H1 (cell line): ENCODE data around the gene PRX. TPM values are rescaled to one million over a fixed set of nuclear protein-coding genes. Genes with fewer than 3 reads are reported as not detected.

Source experiments
- CTCF ChIA-PET: fragments of 300-600 bp; sonication (Branson Sonifier 250); formaldehyde crosslinking; loops from one replicate; lab custom pipeline; 2021; ENCODE audit not compliant: partially characterized antibody; lab: Charles Lee
- POLR2A ChIA-PET: fragments of 300-600 bp; sonication (Branson Sonifier 250); formaldehyde crosslinking; loops from one replicate; lab custom pipeline; 2021; ENCODE audit warnings: inconsistent platforms; ENCODE audit not compliant: partially characterized antibody; lab: Charles Lee
- DNase-seq, 2 experiments: peaks; one replicate each; pipeline versions ENCODE4 v3.0.0 to v3.0.0-alpha.2; 2010 to 2022; ENCODE audit warnings: low spot score in 2 of 2, low read depth in 1 of 2, mixed read lengths in 1 of 2
- FAIRE-seq: peaks from 2 replicates; lab custom pipeline; 2011; peaks lifted over from hg19 to GRCh38; lab: Jason Lieb, UNC
- H2AFZ ChIP-seq: 2 replicates; pipeline ENCODE4 v1.8.1; 2012; ENCODE audit warnings: low read length, inconsistent platforms
- H2AK5ac ChIP-seq: 2 replicates; pipeline ENCODE4 v1.6.1; 2013; ENCODE audit warnings: low read depth, low read length
- H2BK120ac ChIP-seq: replicated peaks from 2 replicates; pipeline ENCODE3; 2013; ENCODE audit warnings: low read depth, low read length, inconsistent platforms
- H2BK12ac ChIP-seq: 2 replicates; pipeline ENCODE4 v1.6.1; 2013; ENCODE audit warnings: low read depth, low read length
- H2BK15ac ChIP-seq: 2 replicates; pipeline ENCODE4 v1.6.1; 2013; ENCODE audit warnings: low read length
- H2BK20ac ChIP-seq: 2 replicates; pipeline ENCODE4 v1.6.1; 2013; ENCODE audit warnings: low read length
- H2BK5ac ChIP-seq: 2 replicates; pipeline ENCODE4 v1.6.1; 2013; ENCODE audit warnings: low read depth, low read length
- H3K14ac ChIP-seq: 2 replicates; pipeline ENCODE4 v1.6.1; 2013; ENCODE audit warnings: inconsistent platforms; ENCODE audit not compliant: insufficient read length
- H3K18ac ChIP-seq: 2 replicates; pipeline ENCODE4 v1.6.1; 2013; ENCODE audit warnings: low read length; ENCODE audit errors: extremely low read depth
- H3K23ac ChIP-seq: 2 replicates; pipeline ENCODE4 v1.6.1; 2013; ENCODE audit warnings: inconsistent platforms; ENCODE audit not compliant: insufficient read length
- H3K23me2 ChIP-seq: 2 replicates; pipeline ENCODE4 v1.6.1; 2013; ENCODE audit warnings: low read depth, low read length
- H3K27ac ChIP-seq: 2 replicates; pipeline ENCODE4 v1.6.1; 2011; ENCODE audit warnings: low read depth, low read length, inconsistent platforms
- H3K27me3 ChIP-seq, 4 experiments: replicated peaks in 1 of 4; 1 replicate in 1 of 4; 2 replicates in 3 of 4; pipeline versions ENCODE4 v1.6.1 to v1.8.1; 2011 to 2013; ENCODE audit warnings: low read length in 3 of 4, mild to moderate bottlenecking in 3 of 4, inconsistent platforms in 2 of 4, mixed read lengths in 2 of 4, moderate library complexity in 1 of 4; ENCODE audit not compliant: control insufficient read depth in 3 of 4, insufficient read depth in 3 of 4; ENCODE audit errors: extremely low read depth in 1 of 4
- H3K36me3 ChIP-seq, 4 experiments: 2 replicates each; pipeline versions ENCODE4 v1.6.1 to v1.8.1; 2011 to 2013; ENCODE audit warnings: mild to moderate bottlenecking in 4 of 4, low read length in 3 of 4, moderate library complexity in 2 of 4, control low read depth in 1 of 4, inconsistent platforms in 1 of 4; ENCODE audit not compliant: insufficient read depth in 4 of 4, control insufficient read depth in 2 of 4
- H3K4ac ChIP-seq: replicated peaks from 2 replicates; pipeline ENCODE3; 2013; ENCODE audit warnings: low read length, low read depth, mixed read lengths, inconsistent platforms; ENCODE audit not compliant: insufficient read length
- H3K4me1 ChIP-seq, 4 experiments: replicated peaks in 1 of 4; 1 replicate in 1 of 4; 2 replicates in 3 of 4; pipeline versions ENCODE4 v1.6.1 to v1.8.1; 2011 to 2013; ENCODE audit warnings: low read length in 3 of 4, inconsistent platforms in 2 of 4, mixed read lengths in 1 of 4; ENCODE audit not compliant: insufficient read depth in 4 of 4, control insufficient read depth in 3 of 4
- H3K4me2 ChIP-seq, 2 experiments: 2 replicates each; pipeline versions ENCODE4 v1.6.1 to v1.8.1; 2011 to 2013; ENCODE audit warnings: low read depth in 2 of 2, low read length in 2 of 2, control low read depth in 1 of 2, inconsistent platforms in 1 of 2, mild to moderate bottlenecking in 1 of 2; ENCODE audit not compliant: insufficient read depth in 1 of 2
- H3K4me3 ChIP-seq, 4 experiments: fragments of 200-600, 300-600 bp in 1 of 4; sonication (generic), shearing (Covaris generic), sonication (Bioruptor Twin) in 1 of 4; 2 replicates each; pipeline versions ENCODE4 v1.5.1 to v1.8.1; 2011 to 2016; ENCODE audit warnings: low read length in 4 of 4, low read depth in 3 of 4, control low read depth in 2 of 4, inconsistent platforms in 2 of 4, mild to moderate bottlenecking in 2 of 4, mixed read lengths in 1 of 4, moderate library complexity in 1 of 4; ENCODE audit not compliant: insufficient read depth in 2 of 4; ENCODE audit errors: extremely low read depth in 1 of 4
- H3K56ac ChIP-seq: replicated peaks from 2 replicates; pipeline ENCODE3; 2013; ENCODE audit warnings: low read depth, mild to moderate bottlenecking, mixed read lengths, low read length, inconsistent platforms; ENCODE audit not compliant: insufficient read length
- H3K79me1 ChIP-seq: 2 replicates; pipeline ENCODE4 v1.6.1; 2013; ENCODE audit warnings: low read depth, low read length, control low read depth
- H3K79me2 ChIP-seq, 2 experiments: 2 replicates each; pipeline versions ENCODE4 v1.6.1 to v1.8.1; 2012 to 2013; ENCODE audit warnings: low read length in 2 of 2, mild to moderate bottlenecking in 2 of 2, inconsistent platforms in 1 of 2; ENCODE audit not compliant: insufficient read depth in 2 of 2, control insufficient read depth in 1 of 2
- H3K9ac ChIP-seq, 4 experiments: replicated peaks in 1 of 4; 1 replicate in 1 of 4; 2 replicates in 3 of 4; pipeline versions ENCODE4 v1.6.1 to v1.8.1; 2011 to 2013; ENCODE audit warnings: low read depth in 3 of 4, low read length in 3 of 4, control low read depth in 2 of 4, mild to moderate bottlenecking in 2 of 4, moderate library complexity in 2 of 4, inconsistent platforms in 1 of 4; ENCODE audit errors: extremely low read depth in 1 of 4
- H3K9me3 ChIP-seq, 2 experiments: 2 replicates each; pipeline versions ENCODE4 v1.6.1 to v1.8.1; 2012 to 2013; ENCODE audit warnings: mild to moderate bottlenecking in 2 of 2, moderate library complexity in 2 of 2, control low read depth in 1 of 2, inconsistent platforms in 1 of 2, low read depth in 1 of 2, low read length in 1 of 2, mixed read lengths in 1 of 2; ENCODE audit not compliant: insufficient read depth in 2 of 2
- H4K20me1 ChIP-seq, 2 experiments: replicated peaks in 1 of 2; 2 replicates each; pipeline versions ENCODE3 to v1.8.1; 2011 to 2013; ENCODE audit warnings: inconsistent platforms in 2 of 2, low read length in 2 of 2, mild to moderate bottlenecking in 1 of 2; ENCODE audit not compliant: insufficient read depth in 2 of 2, control insufficient read depth in 1 of 2
- H4K5ac ChIP-seq: 2 replicates; pipeline ENCODE4 v1.6.1; 2013; ENCODE audit warnings: low read length, low read depth, mixed read lengths, inconsistent platforms; ENCODE audit not compliant: insufficient read length
- H4K8ac ChIP-seq: 2 replicates; pipeline ENCODE4 v1.8.0; 2013; ENCODE audit warnings: mild to moderate bottlenecking, moderate library complexity, low read length, inconsistent platforms; ENCODE audit not compliant: insufficient read depth; ENCODE audit errors: extremely low read depth
- H4K91ac ChIP-seq: replicated peaks from 2 replicates; pipeline ENCODE3; 2013; ENCODE audit warnings: low read length, mixed read lengths, inconsistent platforms; ENCODE audit not compliant: insufficient read length
- MAFK ChIP-seq: IDR thresholded peaks from 2 replicates; pipeline ENCODE4 v1.6.1; 2012; ENCODE audit warnings: low read depth, mild to moderate bottlenecking, improper control_type of control experiment, low read length
- TCF12 ChIP-seq: IDR thresholded peaks from 2 replicates; pipeline ENCODE4 v1.6.1; 2011; ENCODE audit warnings: low read depth, mild to moderate bottlenecking, low read length
- TEAD4 ChIP-seq: IDR thresholded peaks from 2 replicates; pipeline ENCODE4 v1.6.1; 2012; ENCODE audit warnings: low read depth, low read length, inconsistent platforms, mixed read lengths
- WGBS, 2 experiments: shearing (Covaris generic) in 1 of 2; methylation state at CpG; one replicate each; pipeline versions ENCODE4 v1.1.6 to v1.1.7; 2013 to 2015; ENCODE audit warnings: low lambda C conversion rate in 2 of 2, mixed read lengths in 2 of 2, inconsistent platforms in 1 of 2, low coverage in 1 of 2, missing lambda C conversion rate in 1 of 2; ENCODE audit not compliant: insufficient replicate concordance in 2 of 2, insufficient coverage in 1 of 2, insufficient read length in 1 of 2; ENCODE audit errors: extremely low coverage in 1 of 2, missing lambda C conversion rate in 1 of 2; 5-methylcytosine and 5-hydroxymethylcytosine counted together
- polyA plus RNA-seq, 7 experiments: library from polyadenylated mRNA; depleted of rRNA in 3 of 7; stranded (reverse) in 5 of 7; unstranded in 2 of 7; fragments of >200 nt in 5 of 7; fragments of 200-250 nt in 2 of 7; gene quantifications; 1 replicate in 5 of 7; 2 replicates in 1 of 7; 4 replicates in 1 of 7; pipeline versions ENCODE4 v1.2.1 to v1.2.3, GENCODE V29; 2011 to 2013; ENCODE audit warnings: missing spikeins in 2 of 7, mixed read lengths in 2 of 7
- total RNA-seq: library from RNA; stranded (reverse); fragmentation: NEBNext Ultra II Directional; extraction: Animal tissue kit (Norgen Biotek cat#: 25700); gene quantifications from 2 replicates; pipeline ENCODE4 v1.2.1, GENCODE V29; 2021

The PRX gene
- total and polyA plus RNA-seq, 2 of the 8 experiments (the other 6 are each of a cell fraction or from before 2014, with no cell fraction given), result 2.8 to 5.8 TPM

DNA sequence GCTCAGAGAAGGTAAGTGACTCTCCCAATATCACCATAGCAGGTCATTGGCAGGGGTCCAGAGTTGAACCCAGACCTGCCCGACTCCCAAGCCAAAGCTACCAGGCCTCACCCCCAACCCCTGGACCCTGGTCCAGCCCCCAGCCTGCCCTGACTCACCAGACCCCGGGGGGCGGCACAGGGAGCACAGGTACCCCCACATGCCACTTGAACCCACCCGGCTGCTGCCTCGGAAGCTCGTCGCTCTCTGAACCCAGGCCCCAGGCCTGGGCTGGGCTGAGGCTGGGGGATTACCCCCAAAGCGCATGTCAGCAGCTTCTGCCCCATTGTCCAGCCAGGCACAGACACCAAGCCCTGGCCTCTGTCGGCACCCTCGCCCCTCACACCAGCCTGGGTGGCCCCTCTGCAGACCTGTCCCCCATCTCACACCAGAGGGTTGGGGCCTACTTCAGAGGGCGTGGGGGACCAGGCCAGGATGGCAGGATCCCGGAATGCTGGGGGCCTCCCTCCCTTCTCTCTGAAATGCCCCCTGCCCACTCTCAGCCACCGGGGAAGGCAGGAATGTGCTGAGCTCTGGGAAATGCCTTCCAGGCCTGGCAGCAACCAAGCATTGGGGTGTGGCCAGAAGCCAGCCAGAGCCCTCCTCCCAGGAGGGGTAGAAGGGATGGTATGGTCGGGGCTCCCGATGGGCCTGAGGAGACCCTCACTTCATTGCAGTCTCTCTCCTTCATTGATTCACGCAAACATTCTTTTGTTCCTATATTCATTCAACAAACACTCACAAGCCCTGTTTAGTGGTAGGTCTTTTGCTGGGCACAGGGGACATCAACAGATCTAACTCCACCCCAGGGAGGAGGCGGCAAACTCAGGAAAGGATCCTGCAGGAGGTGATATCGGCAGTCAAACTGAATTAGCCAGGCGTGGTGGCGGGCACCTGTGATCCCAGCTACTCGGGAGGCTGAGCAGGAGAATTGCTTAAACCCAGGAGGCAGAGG is 1.7 kb upstream of the PRX start:
- no peak for FAIRE-seq
- CTCF ChIA-PET, result interaction anchor here (0.5 to 2.8 kb wide), 7 partner anchors 9 to 224 kb away, joined by 3 to 14 read pairs (median 4); no protein-coding TSS in a partner anchor
- POLR2A ChIA-PET, result interaction anchor here (0.8 to 4.7 kb wide), 10 partner anchors 10 to 49 kb away, joined by 3 to 18 read pairs (median 3); partner anchors contain the start of gene SERTAD1

More for the DNA sequence above, 1.7 kb upstream of the PRX start:
- no peak overlapping the region for H2BK120ac ChIP-seq
- no peaks in the 10 kb centered on the region for H3K79me1 ChIP-seq
- TF ChIP-seq MAFK (peak; percentile 80), TCF12 (no peak), TEAD4 (peak; percentile 79)
- no peaks in the 10 kb centered on the region for H3K23me2 ChIP-seq
- no peak overlapping the region for H2BK20ac ChIP-seq
- H3K4ac ChIP-seq, result no peak overlapping the region
- WGBS, 2 experiments, result 84% methylated on average over 19 of the region's 21 CpGs; no CpG with 5 or more reads in 1 of the 2 experiments
- no peak for DNase-seq
- H2BK5ac ChIP-seq, result no peak overlapping the region; the same call in 1 of the 2 replicates
- no peaks in the 10 kb centered on the region; a peak in 1 of 7 replicates for H3K27me3 ChIP-seq
- H2BK12ac ChIP-seq, result 0 out of 2 replicates have a peak overlapping the region, but pooled peaks have one; percentile 71
- H2BK15ac ChIP-seq, result peak overlapping the region; percentile 6; the same call in 1 of the 2 replicates
- H3K23ac ChIP-seq, result no peak overlapping the region
- peak overlapping the region; percentile 32; the same call in 1 of the 2 replicates for H3K18ac ChIP-seq
- H3K14ac ChIP-seq, result no peak overlapping the region
- H3K36me3 ChIP-seq, result no peaks in the 10 kb centered on the region
- no peak overlapping the region for H3K56ac ChIP-seq
- no peak overlapping the region for H3K4me3 ChIP-seq
- no peak overlapping the region for H3K4me2 ChIP-seq
- H4K20me1 ChIP-seq, result no peaks in the 10 kb centered on the region
- no peak overlapping the region for H3K27ac ChIP-seq
- H4K8ac ChIP-seq, result peak overlapping the region; percentile 84; the same call in 1 of the 2 replicates
- no peak overlapping the region for H4K5ac ChIP-seq
- no peak overlapping the region for H2AFZ ChIP-seq
- H3K9ac ChIP-seq, result no peak overlapping the region
- no peak overlapping the region for H4K91ac ChIP-seq
- H2AK5ac ChIP-seq, result no peak overlapping the region
- no peaks in the 10 kb centered on the region for H3K79me2 ChIP-seq
- H3K9me3 ChIP-seq, result no peaks in the 10 kb centered on the region
- H3K4me1 ChIP-seq, result peaks cover 4 to 25% (median 15%) of the 10 kb centered on the region in 4 experiments
